ACC112 (cell line): ENCODE data around the gene PTPRO.
A peak's percentile ranks its signal among the peaks of the same experiment; 100 is the strongest.
"Not testable (repeated sequence)": the region's sequence is repeated elsewhere in the genome, so short reads cannot be mapped to it uniquely, and the experiment has no call there.

ENCODE experiments used
- H2AFZ ChIP-seq: fragments of 200-600 bp; sonication (generic); one replicate; pipeline ENCODE4 v1.6.0; 2017; ENCODE audit warnings: antibody characterized with exemption, low read length; ENCODE audit not compliant: unreplicated experiment
- H3K27ac ChIP-seq: fragments of 200-600 bp; sonication (generic); 2 replicates; pipeline ENCODE4 v1.5.1; 2014; ENCODE audit warnings: low read depth, mild to moderate bottlenecking, antibody characterized with exemption, low read length, moderate library complexity
- H3K27me3 ChIP-seq: fragments of 200-600 bp; sonication (generic); 2 replicates; pipeline ENCODE4 v1.6.1; 2014; ENCODE audit warnings: mild to moderate bottlenecking, antibody characterized with exemption, low read length, moderate library complexity, mixed read lengths; ENCODE audit not compliant: insufficient read depth
- H3K36me3 ChIP-seq: fragments of 200-600 bp; sonication (generic); 2 replicates; pipeline ENCODE4 v1.6.1; 2016; ENCODE audit warnings: mild to moderate bottlenecking, antibody characterized with exemption, low read length, moderate library complexity, mixed read lengths; ENCODE audit not compliant: insufficient read depth
- H3K4me1 ChIP-seq: fragments of 200-600 bp; sonication (generic); one replicate; pipeline ENCODE4 v1.6.1; 2016; ENCODE audit warnings: low read length, mixed read lengths; ENCODE audit not compliant: insufficient read depth, unreplicated experiment, control insufficient read depth
- H3K4me3 ChIP-seq: fragments of 200-600 bp; sonication (generic); 2 replicates; pipeline ENCODE4 v1.5.1; 2014; ENCODE audit warnings: mild to moderate bottlenecking, low read depth, low read length
- H3K79me2 ChIP-seq: fragments of 200-600 bp; sonication (generic); one replicate; pipeline ENCODE4 v1.6.0; 2016; ENCODE audit warnings: low read length; ENCODE audit not compliant: control insufficient read depth, unreplicated experiment, insufficient read depth

The PTPRO gene

GRCh38 chr12:15613981-15614380 is 291.7 kb downstream of the PTPRO start:
- H3K27ac ChIP-seq: peak overlapping the region; percentile 45
- peaks cover 36% of the 10 kb centered on the region for H3K36me3 ChIP-seq
- H2AFZ ChIP-seq: no peak overlapping the region
- peaks cover 8% of the 10 kb centered on the region for H3K4me1 ChIP-seq
- no peaks in the 10 kb centered on the region for H3K79me2 ChIP-seq
- no peak overlapping the region for H3K4me3 ChIP-seq
- no peaks in the 10 kb centered on the region for H3K27me3 ChIP-seq

- not testable (repeated sequence) for H3K27ac ChIP-seq, H3K4me3 ChIP-seq, H2AFZ ChIP-seq, H3K79me2 ChIP-seq, H3K27me3 ChIP-seq
- Histone ChIP-seq H3K36me3 (peaks cover 60% of the 10 kb centered on the region), H3K4me1 (peaks cover 12% of the 10 kb centered on the region)
Measured at GRCh38 chr12:15616495-15616894, 294.2 kb downstream of the PTPRO start.

- Histone ChIP-seq H3K27ac (peak overlapping the region; percentile 34), H3K27me3 (no peaks in the 10 kb centered on the region), H3K36me3 (peaks cover 85% of the 10 kb centered on the region), H3K4me1 (peaks cover 10% of the 10 kb centered on the region), H3K79me2 (peaks cover 4% of the 10 kb centered on the region), H3K4me3 (no peak overlapping the region), H2AFZ (no peak overlapping the region)
Measured at GRCh38 chr12:15620741-15621539, 298.6 kb downstream of the PTPRO start.

- Histone ChIP-seq H2AFZ (no peak overlapping the region), H3K79me2 (peaks cover 14% of the 10 kb centered on the region), H3K36me3 (peaks cover 51% of the 10 kb centered on the region), H3K27me3 (no peaks in the 10 kb centered on the region), H3K4me1 (peaks cover 34% of the 10 kb centered on the region), H3K4me3 (no peak overlapping the region), H3K27ac (peak overlapping the region; percentile 25)
Measured at GRCh38 chr12:15625075-15625474, 302.8 kb downstream of the PTPRO start.

- Histone ChIP-seq H3K27me3 (no peaks in the 10 kb centered on the region), H3K4me3 (peak overlapping the region; percentile 53), H2AFZ (no peak overlapping the region), H3K79me2 (peaks cover 18% of the 10 kb centered on the region), H3K36me3 (peaks cover 34% of the 10 kb centered on the region), H3K27ac (peak overlapping the region; percentile 100), H3K4me1 (peaks cover 48% of the 10 kb centered on the region)
Measured at GRCh38 chr12:15627995-15628945, 306.0 kb downstream of the PTPRO start.

GRCh38 chr12:15629108-15629507 is 306.8 kb downstream of the PTPRO start:
- H2AFZ ChIP-seq: no peak overlapping the region
- peaks cover 22% of the 10 kb centered on the region for H3K79me2 ChIP-seq
- peak overlapping the region; percentile 100 for H3K27ac ChIP-seq
- 0 out of 2 replicates have a peak overlapping the region, but pooled peaks have one; percentile 35 for H3K4me3 ChIP-seq
- H3K27me3 ChIP-seq: no peaks in the 10 kb centered on the region
- peaks cover 57% of the 10 kb centered on the region for H3K4me1 ChIP-seq
- peaks cover 26% of the 10 kb centered on the region for H3K36me3 ChIP-seq

- H3K27me3 ChIP-seq: no peaks in the 10 kb centered on the region
- H3K79me2 ChIP-seq: peaks cover 22% of the 10 kb centered on the region
- H3K27ac ChIP-seq: peak overlapping the region; percentile 100
Measured at GRCh38 chr12:15629761-15630160, 307.5 kb downstream of the PTPRO start.

GRCh38 chr12:15631007-15631715 is 308.9 kb downstream of the PTPRO start:
- Histone ChIP-seq H3K4me3 (peak overlapping the region; percentile 28; the same call in 1 of the 2 replicates), H3K36me3 (peaks cover 25% of the 10 kb centered on the region), H2AFZ (no peak overlapping the region), H3K79me2 (peaks cover 24% of the 10 kb centered on the region), H3K27me3 (no peaks in the 10 kb centered on the region), H3K4me1 (peaks cover 76% of the 10 kb centered on the region), H3K27ac (peak overlapping the region; percentile 100)

More at GRCh38 chr12:15629761-15630160, 307.5 kb downstream of the PTPRO start:
- Histone ChIP-seq H2AFZ (no peak overlapping the region), H3K4me3 (peak overlapping the region; percentile 35; the same call in 1 of the 2 replicates), H3K4me1 (peaks cover 63% of the 10 kb centered on the region), H3K36me3 (peaks cover 19% of the 10 kb centered on the region)

GRCh38 chr12:15632708-15633107 is 310.4 kb downstream of the PTPRO start:
- peaks cover 86% of the 10 kb centered on the region for H3K4me1 ChIP-seq

GRCh38 chr12:15633201-15633600 is 310.9 kb downstream of the PTPRO start:
- peak overlapping the region; percentile 100 for H3K27ac ChIP-seq

More at GRCh38 chr12:15632708-15633107, 310.4 kb downstream of the PTPRO start:
- no peak overlapping the region for H2AFZ ChIP-seq
- peak overlapping the region; percentile 8; the same call in 1 of the 2 replicates for H3K4me3 ChIP-seq
- H3K36me3 ChIP-seq: peaks cover 20% of the 10 kb centered on the region
- H3K27ac ChIP-seq: peak overlapping the region; percentile 100
- H3K27me3 ChIP-seq: no peaks in the 10 kb centered on the region
- peaks cover 16% of the 10 kb centered on the region for H3K79me2 ChIP-seq

More at GRCh38 chr12:15633201-15633600, 310.9 kb downstream of the PTPRO start:
- no peak overlapping the region for H2AFZ ChIP-seq
- peaks cover 16% of the 10 kb centered on the region for H3K79me2 ChIP-seq
- peaks cover 20% of the 10 kb centered on the region for H3K36me3 ChIP-seq
- no peaks in the 10 kb centered on the region for H3K27me3 ChIP-seq
- H3K4me3 ChIP-seq: no peak overlapping the region
- H3K4me1 ChIP-seq: peaks cover 85% of the 10 kb centered on the region
